Stimulated activated CD4-positive, alpha-beta T cell treated with anti-CD3 and anti-CD28 coated beads, Interleukin-4, amount 100 ng/mL, for 48 hours (primary cell): Measurements from ENCODE around the gene SPATA3.

ENCODE experiments used
- DNase-seq, 2 donors: peaks; one replicate each; pipeline ENCODE4 v3.0.0-alpha.2; 2020; ENCODE audit warnings: low read depth in 2 of 2

Gene SPATA3

GRCh38 chr2:230995821-230996220, at the start of gene SPATA3:
SPATA3 (plus strand) TSS chr2:230996121; CDS start chr2:230996234, 113 bp downstream.
- DNase-seq, result no peak

- DNase-seq, result no peak
Observed at GRCh38 chr2:230946429-230947234, 49.3 kb upstream of the SPATA3 start.

GRCh38 chr2:230947235-230947576, 48.7 kb upstream of the SPATA3 start:
- no peak for DNase-seq

GRCh38 chr2:230947908-230948365, 48.0 kb upstream of the SPATA3 start:
- no peak for DNase-seq

GRCh38 chr2:230949966-230950873, 45.7 kb upstream of the SPATA3 start:
- DNase-seq, result peak in 1 of 2 donors; percentile 34

GRCh38 chr2:230950874-230951339, 45.0 kb upstream of the SPATA3 start:
- DNase-seq, result no peak

- no peak for DNase-seq
Observed at GRCh38 chr2:230951396-230951795, 44.5 kb upstream of the SPATA3 start.

GRCh38 chr2:230952226-230952956, 43.5 kb upstream of the SPATA3 start:
- no peak for DNase-seq

- no peak for DNase-seq
Observed at GRCh38 chr2:230953845-230954244, 42.1 kb upstream of the SPATA3 start.

- no peak for DNase-seq
Observed at GRCh38 chr2:230954746-230955145, 41.2 kb upstream of the SPATA3 start.

- DNase-seq, result no peak
Observed at GRCh38 chr2:230955163-230955737, 40.7 kb upstream of the SPATA3 start.

- DNase-seq, result peak in 1 of 2 donors; percentile 17
Observed at GRCh38 chr2:230956827-230957755, 38.8 kb upstream of the SPATA3 start.

- DNase-seq, result no peak
Observed at GRCh38 chr2:230957756-230958391, 38.0 kb upstream of the SPATA3 start.

- no peak for DNase-seq
Observed at GRCh38 chr2:230958820-230959756, 36.8 kb upstream of the SPATA3 start.

- DNase-seq, result no peak
Observed at GRCh38 chr2:230960026-230960425, 35.9 kb upstream of the SPATA3 start.

- no peak for DNase-seq
Observed at GRCh38 chr2:230961091-230961491, 34.8 kb upstream of the SPATA3 start.

- DNase-seq, result no peak
Observed at GRCh38 chr2:230964136-230964730, 31.7 kb upstream of the SPATA3 start.

- DNase-seq, result no peak
Observed at GRCh38 chr2:230967113-230967512, 28.8 kb upstream of the SPATA3 start.
